Measurements from ENCODE around the gene ASS1.

- no peak for TF ChIP-seq CTCF (conservative IDR thresholded peaks at IDR 0.05; ENCODE audit: low read depth, low read length)
- TF ChIP-seq EZH2 (IDR thresholded peaks at IDR 0.05; ENCODE audit: borderline replicate concordance, low read depth, low read length, poor library complexity, severe bottlenecking), result no peak
These were observed 8.1 kb downstream of the ASS1 start for GRCh38 chr9:130452835-130453234.
